Fibroblast of skin of back (primary cell): ENCODE results near the gene CAPN1.

Experiments
- DNase-seq: peaks from one replicate; pipeline ENCODE4 v3.0.0-alpha.2; 2013

CAPN1 gene

DNA sequence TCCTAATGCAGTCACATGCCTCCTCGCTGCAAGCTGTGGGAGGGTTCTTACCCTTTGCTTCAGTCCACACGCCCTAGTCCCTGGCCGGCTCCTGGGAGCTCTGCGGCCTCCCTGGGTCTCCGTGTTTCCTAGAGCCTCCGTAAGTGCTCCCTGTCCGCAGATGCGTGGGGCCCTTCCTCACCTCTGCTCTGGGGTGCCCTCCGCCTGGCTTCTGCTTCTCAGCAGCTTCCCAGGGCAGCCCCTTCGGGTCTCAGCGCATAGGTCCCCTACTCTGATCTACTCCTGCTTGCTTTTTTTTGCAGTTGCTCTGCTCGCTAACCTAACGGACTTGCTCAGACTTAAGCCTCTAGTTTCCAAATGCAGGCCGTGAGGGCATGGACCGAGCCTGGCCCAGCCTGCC is 22.4 kb downstream of the CAPN1 start:
- DNase-seq, result no peak

DNA sequence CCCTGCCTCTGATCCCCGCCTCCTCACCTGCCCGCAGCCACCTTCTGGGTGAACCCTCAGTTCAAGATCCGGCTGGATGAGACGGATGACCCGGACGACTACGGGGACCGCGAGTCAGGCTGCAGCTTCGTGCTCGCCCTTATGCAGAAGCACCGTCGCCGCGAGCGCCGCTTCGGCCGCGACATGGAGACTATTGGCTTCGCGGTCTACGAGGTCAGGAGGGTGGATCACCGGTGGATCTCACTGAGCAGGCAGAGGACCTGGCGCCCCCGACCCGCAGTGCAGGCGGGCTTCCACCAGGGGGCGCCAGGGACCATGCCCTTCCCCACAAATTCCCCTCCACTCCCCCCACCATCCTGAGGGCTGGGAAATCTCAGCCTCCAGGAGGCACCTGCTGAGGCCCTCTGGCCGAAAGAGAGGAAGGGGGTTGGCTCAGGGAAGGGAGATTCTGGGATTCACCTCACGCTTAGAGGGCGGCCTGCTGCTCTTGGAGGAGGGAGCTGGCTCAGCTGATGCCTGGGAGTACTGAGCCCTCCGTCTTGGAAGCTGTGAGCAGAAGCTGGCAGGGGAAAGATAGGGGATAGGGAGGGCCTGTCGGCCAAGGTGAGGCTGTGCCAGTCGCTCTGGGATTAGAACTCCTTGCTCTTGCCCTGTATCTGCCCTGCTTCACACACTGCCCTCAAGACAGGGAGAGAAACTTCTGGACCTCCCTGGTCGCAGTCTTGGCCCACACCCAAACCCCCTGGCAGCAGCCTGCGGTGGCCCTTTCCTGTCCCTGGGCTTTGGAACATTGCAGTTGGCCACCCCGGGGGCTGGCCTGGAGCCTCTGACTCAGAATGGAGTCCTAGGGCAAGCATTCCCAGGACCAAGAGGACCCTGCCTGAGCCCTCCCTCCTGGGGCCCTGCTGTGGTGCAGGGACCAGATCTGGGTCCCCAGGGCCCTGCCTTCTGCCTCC is 23.2 kb downstream of the CAPN1 start:
- peak; percentile 32 for DNase-seq

DNA sequence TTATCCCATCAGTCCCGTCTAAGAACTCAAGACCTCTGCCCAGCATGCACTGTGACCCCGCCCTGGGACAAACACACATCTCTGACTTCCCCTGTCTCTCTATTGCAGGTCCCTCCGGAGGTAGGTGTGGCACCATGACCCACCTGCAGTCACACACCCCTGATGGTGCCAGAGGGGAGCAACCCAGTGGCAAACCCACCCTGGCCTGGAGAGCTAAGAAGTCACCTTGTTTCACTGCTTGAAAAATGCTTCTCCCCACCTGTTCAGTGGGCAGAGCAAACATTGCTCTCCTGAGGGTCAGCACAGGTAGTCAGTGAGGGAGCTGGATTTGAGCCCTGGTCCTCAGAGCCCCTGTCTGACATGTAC is 23.9 kb downstream of the CAPN1 start:
- DNase-seq, result no peak

DNA sequence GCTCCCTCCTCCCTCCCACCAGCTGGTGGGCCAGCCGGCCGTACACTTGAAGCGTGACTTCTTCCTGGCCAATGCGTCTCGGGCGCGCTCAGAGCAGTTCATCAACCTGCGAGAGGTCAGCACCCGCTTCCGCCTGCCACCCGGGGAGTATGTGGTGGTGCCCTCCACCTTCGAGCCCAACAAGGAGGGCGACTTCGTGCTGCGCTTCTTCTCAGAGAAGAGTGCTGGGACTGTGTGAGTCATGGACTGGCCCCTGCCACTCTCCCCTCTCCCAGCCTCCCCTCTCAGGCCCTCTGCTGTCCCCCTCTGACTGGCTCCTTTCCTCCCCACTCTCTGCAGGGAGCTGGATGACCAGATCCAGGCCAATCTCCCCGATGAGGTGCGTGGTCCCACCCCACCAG is 24.7 kb downstream of the CAPN1 start:
- DNase-seq, result no peak

DNA sequence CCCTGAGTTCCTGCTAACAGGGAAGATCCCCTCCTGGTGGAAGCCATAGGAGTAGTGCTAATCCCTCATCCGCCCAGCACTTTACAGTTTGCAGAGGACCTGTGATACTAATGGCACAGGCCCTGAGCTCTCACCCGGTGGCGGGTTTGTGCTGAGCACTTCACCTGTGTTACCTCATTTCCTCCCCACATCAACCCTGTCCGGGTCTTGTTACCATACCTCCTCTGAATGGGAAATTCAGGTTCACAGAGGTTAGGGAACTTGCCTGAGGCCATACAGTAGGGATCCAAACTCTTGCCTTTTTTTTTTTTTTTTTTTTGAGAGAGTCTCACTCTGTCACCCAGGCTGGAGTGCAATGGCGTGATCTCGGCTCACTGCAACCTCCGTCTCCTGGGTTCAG is 25.2 kb downstream of the CAPN1 start:
- no peak for DNase-seq

DNA sequence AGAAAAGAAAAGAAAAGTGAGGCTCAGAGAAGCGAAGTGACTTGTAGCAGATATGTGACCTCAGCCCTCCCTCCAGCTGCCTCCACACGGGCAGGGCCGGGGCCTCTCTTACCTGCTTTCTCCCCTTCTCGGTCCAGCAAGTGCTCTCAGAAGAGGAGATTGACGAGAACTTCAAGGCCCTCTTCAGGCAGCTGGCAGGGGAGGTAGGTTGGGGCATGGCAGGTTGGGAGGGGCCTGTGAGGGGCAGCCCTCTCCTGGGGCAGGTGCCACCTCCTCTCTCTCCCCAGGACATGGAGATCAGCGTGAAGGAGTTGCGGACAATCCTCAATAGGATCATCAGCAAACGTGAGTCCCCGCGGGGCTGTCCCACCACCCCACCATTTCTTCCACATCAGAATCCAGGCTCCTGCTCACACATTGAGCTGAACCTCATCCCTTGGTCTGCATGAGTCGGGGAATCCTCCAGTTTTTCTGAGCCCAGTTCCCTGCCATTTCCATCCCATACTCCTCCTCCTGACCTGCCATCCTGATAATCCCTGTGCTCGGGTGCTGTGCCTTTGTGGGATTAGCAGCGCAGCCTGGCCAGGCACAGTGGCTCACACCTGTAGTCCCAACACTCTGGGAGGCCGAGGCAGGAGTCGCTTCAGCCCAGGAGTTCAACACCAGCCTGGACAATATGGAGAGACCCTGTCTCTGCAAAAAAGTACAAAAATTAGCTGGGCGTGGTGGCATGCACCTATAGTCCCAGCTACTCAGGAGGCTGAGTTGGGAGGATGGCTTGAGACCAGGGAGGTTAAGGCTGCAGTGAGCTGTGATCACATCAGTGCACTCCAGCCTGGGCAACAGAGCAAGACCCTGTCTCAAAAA is 26.4 kb downstream of the CAPN1 start:
- DNase-seq, result no peak

DNA sequence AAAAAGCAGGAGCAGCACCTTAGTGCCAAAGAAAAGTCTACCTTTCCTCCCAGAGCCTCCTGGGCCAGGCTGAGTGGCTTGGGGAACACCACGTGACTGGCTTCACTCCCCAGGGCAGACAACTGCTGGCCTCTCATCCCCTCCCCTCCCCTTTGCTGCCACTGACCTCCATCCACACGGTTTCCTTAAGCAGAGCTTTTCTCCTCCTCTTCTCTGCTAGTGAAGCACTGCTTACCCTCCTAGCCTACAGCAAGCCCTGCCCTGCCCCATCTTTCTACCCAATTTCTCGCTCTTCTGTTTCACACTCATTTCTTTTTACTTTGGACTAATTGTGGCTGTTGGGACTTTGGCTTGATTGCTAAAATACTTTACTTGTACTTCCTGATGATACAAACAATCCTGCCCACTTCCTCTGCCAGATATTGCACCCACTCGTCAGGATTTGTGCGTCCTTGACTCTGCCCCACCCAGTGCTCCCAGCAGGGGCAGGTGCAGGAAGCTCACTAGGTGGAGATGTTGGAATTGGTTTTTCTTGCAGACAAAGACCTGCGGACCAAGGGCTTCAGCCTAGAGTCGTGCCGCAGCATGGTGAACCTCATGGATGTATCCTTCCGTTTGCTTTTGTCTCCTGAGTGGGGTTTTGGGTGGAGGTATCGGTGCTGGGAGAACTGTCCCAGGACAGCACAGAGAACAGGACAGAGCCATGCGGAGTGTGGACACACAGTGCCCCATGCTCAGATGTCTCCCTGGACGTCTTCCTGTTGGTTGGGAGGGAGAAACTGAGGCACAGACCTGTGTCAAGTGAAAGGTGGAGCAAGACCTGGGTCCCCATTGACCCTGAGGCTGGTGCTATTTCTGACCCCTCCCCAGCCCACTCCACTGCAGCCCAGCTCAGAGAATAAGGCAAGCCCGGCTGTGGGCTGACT is 27.3 kb downstream of the CAPN1 start:
- no peak for DNase-seq

DNA sequence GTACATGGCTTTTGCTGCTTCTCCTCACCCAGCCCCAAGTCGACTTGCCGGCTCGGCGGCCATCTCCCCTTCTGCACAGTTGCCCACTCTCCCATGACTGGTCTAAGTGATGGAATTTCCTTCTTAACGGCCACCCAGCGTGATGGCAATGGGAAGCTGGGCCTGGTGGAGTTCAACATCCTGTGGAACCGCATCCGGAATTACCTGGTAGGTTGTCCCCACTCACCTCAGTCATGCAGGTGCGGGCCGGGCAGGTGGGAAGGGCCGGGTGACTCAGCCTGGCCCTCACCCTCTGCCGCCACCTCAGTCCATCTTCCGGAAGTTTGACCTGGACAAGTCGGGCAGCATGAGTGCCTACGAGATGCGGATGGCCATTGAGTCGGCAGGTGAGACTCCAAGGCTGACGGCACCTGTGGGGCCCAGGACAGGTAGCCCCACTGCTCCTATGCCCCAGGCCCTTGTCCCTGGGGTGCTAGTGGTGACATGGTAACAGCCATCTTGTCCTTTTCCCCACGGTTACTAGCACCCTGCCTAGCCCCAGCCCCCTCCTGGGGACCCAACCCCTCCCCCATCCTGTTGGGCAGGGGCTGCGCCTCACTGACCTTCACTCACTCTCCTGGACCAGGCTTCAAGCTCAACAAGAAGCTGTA is 28.1 kb downstream of the CAPN1 start:
- DNase-seq, result no peak

DNA sequence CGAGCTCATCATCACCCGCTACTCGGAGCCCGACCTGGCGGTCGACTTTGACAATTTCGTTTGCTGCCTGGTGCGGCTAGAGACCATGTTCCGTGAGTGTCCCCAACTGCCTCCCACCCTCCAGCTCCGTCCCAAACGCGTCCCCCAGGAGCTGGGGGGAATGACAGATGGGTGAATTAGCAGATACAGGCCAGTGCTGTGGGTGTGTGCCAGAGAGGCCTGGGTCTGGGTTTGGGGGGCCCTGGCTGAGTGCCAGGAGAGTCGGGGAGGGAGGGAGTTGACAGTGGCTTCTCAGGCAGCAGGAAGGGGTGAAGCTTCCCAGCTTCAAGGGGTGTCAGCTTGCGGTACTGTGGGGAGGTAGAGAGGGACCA is 28.6 kb downstream of the CAPN1 start:
- DNase-seq, result no peak

DNA sequence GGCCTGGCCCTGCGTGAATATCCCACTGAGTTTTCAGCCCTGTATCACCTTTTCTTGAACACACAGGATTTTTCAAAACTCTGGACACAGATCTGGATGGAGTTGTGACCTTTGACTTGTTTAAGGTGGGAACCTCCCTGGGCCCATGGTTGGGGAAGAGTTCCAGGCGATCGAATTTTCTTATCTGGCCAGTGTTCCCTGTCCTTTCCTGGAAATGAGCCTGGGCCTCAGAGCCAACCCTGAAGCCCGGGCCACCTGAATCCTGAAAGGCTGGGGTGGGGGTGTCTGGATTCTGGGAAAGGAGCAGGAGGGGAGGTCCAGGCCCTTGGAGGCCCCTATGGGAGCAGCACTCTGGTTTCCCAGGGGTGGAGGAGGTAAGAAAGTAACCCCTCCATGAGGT is 29.0 kb downstream of the CAPN1 start:
- DNase-seq, result no peak

DNA sequence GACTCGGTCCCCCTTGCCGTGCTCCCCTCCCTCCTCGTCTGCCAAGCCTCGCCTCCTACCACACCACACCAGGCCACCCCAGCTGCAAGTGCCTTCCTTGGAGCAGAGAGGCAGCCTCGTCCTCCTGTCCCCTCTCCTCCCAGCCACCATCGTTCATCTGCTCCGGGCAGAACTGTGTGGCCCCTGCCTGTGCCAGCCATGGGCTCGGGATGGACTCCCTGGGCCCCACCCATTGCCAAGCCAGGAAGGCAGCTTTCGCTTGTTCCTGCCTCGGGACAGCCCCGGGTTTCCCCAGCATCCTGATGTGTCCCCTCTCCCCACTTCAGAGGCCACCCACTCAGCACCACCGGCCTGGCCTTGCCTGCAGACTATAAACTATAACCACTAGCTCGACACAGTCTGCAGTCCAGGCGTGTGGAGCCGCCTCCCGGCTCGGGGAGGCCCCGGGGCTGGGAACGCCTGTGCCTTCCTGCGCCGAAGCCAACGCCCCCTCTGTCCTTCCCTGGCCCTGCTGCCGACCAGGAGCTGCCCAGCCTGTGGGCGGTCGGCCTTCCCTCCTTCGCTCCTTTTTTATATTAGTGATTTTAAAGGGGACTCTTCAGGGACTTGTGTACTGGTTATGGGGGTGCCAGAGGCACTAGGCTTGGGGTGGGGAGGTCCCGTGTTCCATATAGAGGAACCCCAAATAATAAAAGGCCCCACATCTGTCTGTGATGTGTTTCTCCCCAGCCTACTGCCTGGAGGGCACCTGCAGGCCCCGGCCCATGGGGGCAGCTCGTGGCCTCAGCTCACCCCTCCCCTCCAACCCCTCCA is 29.8 kb downstream of the CAPN1 start:
- DNase-seq, result no peak

DNA sequence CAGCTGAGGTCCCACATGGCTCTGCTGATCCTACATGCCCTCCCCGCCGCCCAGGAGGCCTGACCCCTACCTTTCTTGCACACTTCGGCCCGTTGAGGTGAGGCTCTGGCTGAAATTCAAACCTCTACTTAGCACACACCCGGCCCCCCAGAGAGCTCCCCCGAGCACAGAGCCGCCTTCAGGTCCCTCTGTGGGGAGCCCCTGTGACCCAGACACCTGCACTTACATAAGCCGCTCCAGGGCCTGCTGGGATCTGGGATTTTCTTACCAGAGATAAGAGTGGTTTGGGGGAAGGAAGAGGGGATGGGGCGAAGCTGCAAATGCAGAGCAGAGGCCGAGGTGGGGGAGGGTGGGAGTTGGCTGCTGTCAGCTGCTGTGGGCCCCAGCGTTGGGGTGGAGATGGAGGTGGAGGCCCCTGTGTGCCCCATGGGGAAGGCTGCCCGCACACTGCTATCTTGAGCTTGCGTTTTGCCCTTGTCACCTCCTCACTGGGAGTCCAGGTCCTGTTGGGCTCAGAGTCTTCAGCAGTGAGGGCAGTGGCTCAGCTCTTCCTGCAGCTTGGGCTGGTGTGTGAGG is 30.6 kb downstream of the CAPN1 start:
- no peak for DNase-seq

DNA sequence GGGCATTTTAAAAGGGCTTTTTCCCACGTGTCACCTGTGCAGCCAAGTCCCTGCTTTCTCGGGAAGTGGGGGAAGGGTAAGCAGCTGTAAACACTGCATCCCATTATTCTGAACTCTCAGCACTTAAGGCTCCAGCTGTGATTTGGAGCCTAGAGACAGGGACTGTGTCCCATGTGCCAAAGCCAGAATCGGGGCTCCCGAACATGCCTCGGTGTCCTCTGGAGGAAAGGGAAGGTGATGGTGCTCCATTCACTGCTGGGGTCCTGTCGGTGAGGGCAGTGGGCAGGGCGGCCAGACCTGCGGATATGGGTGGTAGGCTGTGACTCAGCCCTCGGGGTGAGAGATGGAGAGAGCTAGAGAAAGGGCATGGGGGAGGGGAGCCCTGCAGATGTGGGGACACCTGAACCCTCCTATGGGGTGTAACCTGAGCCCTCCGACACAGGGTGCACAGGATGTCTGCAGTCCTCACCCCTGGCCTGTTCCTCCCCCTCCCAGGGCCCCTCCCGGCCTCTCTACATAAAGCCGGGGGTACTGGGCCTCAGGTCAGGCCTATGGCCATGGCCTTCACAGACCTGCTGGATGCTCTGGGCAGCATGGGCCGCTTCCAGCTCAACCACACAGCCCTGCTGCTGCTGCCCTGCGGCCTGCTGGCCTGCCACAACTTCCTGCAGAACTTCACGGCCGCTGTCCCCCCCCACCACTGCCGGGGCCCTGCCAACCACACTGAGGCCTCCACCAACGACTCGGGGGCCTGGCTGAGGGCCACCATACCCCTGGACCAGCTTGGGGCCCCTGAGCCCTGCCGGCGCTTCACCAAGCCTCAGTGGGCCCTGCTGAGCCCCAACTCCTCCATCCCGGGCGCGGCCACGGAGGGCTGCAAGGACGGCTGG is 31.8 kb downstream of the CAPN1 start:
- peak; percentile 6 for DNase-seq

DNA sequence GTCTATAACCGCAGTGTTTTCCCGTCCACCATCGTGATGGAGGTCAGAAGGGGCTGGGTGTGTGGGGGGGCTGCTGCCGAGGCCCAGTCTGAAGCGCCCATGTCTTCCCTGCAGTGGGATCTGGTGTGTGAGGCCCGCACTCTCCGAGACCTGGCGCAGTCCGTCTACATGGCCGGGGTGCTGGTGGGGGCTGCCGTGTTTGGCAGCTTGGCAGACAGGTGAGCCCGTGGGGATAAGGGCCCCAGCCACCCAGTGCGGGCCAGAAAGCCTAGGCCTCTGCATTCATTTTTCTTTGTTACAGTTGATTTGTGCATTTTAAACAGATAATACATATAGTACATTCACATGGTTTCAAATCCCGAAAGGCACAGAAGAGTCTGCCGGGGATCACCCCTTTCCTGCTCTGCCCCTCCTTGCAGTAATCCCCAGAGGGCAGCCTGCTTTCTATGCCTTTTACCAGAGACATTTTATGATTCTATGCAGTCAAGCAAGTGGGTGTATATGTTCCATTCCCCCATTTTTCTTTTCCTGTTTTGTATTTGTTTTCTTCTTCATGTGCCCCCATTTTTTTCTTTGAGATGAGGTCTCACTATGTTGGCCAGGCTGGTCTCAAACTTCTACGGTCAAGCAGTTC is 32.6 kb downstream of the CAPN1 start:
- DNase-seq, result no peak

DNA sequence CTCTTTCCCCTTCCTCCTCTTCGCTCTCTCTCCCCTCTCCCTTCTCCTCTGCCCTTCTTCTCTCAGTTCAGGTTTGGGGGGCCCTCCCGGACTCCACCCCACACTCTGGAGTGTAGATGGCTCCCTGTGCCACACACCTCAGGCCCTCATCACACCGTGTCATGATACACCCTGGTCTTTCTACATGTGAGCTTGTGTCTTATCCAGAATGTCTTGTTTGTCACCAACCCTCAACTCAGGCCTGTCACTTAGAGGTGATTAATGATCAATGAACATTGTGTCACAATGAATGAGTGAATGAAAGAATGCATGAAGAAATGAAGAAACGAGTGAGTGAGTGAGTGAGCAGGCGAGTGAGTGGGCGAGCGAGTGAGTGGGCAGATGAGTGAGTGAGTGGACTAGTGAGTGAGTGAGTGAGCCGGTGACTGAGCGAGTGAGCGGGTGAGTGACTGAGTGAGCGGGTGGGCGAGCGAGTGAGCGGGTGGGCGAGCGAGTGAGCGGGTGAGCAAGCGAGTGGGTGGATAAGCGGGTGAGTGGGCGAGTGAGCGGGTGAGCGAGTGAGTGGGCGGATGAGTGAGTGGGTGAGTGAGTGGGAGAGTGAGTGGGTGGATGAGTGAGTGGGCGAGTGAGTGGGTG is 33.8 kb downstream of the CAPN1 start:
- DNase-seq, result no peak

DNA sequence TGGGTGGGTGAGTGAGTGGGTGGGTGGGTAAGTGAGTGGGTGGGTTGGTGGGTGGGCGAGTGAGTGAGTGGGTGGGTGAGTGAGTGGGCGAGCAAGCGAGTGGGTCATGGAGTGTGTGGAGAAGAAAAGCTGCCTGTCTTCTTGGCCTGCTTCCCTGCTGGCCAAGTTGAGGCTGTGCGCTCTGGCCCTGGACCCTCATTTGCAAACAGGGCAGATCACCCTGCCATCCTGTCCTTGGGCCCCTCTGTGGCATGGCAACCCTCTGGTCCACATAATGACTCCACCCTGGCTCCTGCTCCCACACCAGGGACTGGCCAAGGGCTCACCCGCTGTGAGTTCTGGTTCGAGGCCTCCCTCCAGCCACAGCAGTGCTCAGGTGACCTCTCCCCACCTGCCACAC is 35.1 kb downstream of the CAPN1 start:
- no peak for DNase-seq

DNA sequence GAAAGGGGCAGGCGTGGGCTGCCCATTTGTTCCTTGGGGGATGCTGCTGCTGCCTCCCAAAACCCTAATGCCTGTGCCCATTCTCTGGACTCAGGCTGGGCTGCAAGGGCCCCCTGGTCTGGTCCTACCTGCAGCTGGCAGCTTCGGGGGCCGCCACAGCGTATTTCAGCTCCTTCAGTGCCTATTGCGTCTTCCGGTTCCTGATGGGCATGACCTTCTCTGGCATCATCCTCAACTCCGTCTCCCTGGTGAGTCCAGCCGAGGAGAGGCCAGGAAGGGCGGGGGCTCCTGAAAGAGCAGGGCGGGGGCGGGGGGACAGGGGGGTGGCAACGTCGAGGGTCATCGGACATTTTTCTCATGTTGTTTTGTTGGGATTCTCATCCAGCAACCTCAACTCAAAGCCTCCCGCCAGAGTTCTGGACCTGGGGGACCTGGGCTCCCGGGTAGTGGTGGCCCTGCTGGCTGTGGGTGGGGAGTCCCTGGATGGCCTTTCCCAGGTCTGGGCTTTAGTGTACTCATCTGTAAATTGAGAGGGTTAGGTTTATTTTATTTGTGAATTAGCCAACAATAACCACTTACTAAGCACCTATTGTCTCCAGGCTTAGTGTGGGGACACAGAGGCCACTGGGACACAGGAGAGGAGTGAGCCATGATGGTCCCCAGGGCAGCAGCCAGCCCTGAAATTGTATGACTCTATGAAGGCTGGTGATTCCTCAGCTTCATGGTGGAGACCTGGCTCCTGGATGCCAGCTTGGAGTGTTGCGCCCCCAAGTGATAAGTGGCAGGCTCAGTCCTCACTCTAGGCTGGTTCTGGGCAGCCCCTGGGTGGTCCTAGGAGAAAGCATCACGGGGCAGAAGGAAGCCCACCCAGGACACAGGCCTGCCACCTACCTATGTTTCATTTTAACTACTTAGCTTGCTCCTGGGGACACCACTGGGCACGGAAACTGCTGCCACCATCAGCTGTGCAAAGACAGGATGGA is 36.0 kb downstream of the CAPN1 start:
- DNase-seq, result no peak

DNA sequence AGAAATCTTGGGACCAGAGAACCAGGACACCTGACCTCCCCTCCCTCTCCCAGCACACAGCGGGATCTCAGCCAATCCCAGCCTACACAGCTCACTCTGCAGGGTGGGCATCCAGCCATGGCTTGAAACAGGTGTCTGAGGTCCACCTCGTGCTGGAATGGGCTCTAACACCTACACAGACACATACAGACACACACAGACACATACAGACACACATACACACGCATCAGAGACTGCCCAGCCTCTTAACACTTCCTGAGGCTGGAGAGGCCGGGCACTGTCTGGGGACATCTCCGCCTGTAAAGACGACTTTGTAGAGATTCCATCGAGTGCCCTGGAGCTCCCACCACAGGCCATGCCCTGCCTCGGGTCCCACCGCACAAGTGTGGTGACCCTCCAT is 36.7 kb downstream of the CAPN1 start:
- DNase-seq, result no peak
